Measurements from ENCODE around the gene SPDYE1. TPM values are rescaled to one million over a fixed set of nuclear protein-coding genes. Genes with fewer than 3 reads are reported as not detected.

The SPDYE1 gene
- total RNA-seq, 2 donors from 2014 or later, result 0.17 TPM; not detected in 1

GRCh38 chr7:44046321-44047061, 48.8 kb downstream of the SPDYE1 start:
- DNase-seq (ENCODE audit: low spot score), result no peak
- Histone ChIP-seq H3K9me3 (no peaks in the 10 kb centered on the region), H3K4me1 (replicated peaks) (peaks cover 13% of the 10 kb centered on the region), H3K36me3 (peaks cover 3 to 9% of the 10 kb centered on the region in 2 donors), H3K27me3 (replicated peaks; ENCODE audit: insufficient read depth) (no peaks in the 10 kb centered on the region), H3K27ac (no peak overlapping the region), H3K4me3 (no peak overlapping the region)
- intact Hi-C loops (cut with DNase I), result no loop called here
- TF ChIP-seq CTCF (IDR thresholded peaks at IDR 0.05) (no peak), POLR2AphosphoS5 (IDR thresholded peaks at IDR 0.05) (no peak), POLR2A (IDR thresholded peaks at IDR 0.05) (no peak)
- WGBS, result 81% methylated on average over 8 of the region's 8 CpGs

GRCh38 chr7:44048031-44048795, 50.5 kb downstream of the SPDYE1 start:
- Histone ChIP-seq H3K9me3 (no peaks in the 10 kb centered on the region), H3K36me3 (peaks cover 8 to 9% of the 10 kb centered on the region in 2 donors), H3K4me1 (replicated peaks) (peaks cover 13% of the 10 kb centered on the region), H3K27ac (no peak overlapping the region), H3K27me3 (replicated peaks; ENCODE audit: insufficient read depth) (no peaks in the 10 kb centered on the region), H3K4me3 (no peak overlapping the region)
- intact Hi-C loops (cut with DNase I), result no loop called here
- TF ChIP-seq POLR2A (IDR thresholded peaks at IDR 0.05) (no peak), POLR2AphosphoS5 (IDR thresholded peaks at IDR 0.05) (no peak), CTCF (IDR thresholded peaks at IDR 0.05) (no peak)
- no peak for DNase-seq (ENCODE audit: low spot score)
- WGBS, result 91% methylated on average over 7 of the region's 7 CpGs

- intact Hi-C loops (cut with DNase I), result no loop called here
- H3K4me3 ChIP-seq, result no peak overlapping the region
- TF ChIP-seq POLR2AphosphoS5 (IDR thresholded peaks at IDR 0.05) (no peak), POLR2A (IDR thresholded peaks at IDR 0.05) (no peak), CTCF (IDR thresholded peaks at IDR 0.05) (no peak)
- H3K36me3 ChIP-seq, result peaks cover 8 to 9% of the 10 kb centered on the region in 2 donors
- H3K9me3 ChIP-seq, result no peaks in the 10 kb centered on the region
- peaks cover 7% of the 10 kb centered on the region for H3K4me1 ChIP-seq (replicated peaks)
- WGBS, result 93% methylated on average over 14 of the region's 14 CpGs
- no peaks in the 10 kb centered on the region for H3K27me3 ChIP-seq (replicated peaks; ENCODE audit: insufficient read depth)
- no peak for DNase-seq (ENCODE audit: low spot score)
- no peak overlapping the region for H3K27ac ChIP-seq
Measured at GRCh38 chr7:44050121-44050914, 52.6 kb downstream of the SPDYE1 start.

GRCh38 chr7:44050915-44051560, 53.3 kb downstream of the SPDYE1 start:
- no peaks in the 10 kb centered on the region for H3K9me3 ChIP-seq
- TF ChIP-seq POLR2A (IDR thresholded peaks at IDR 0.05) (no peak), CTCF (IDR thresholded peaks at IDR 0.05) (no peak), POLR2AphosphoS5 (IDR thresholded peaks at IDR 0.05) (no peak)
- H3K4me3 ChIP-seq, result no peak overlapping the region
- intact Hi-C loops (cut with DNase I), result no loop called here
- no peak for DNase-seq (ENCODE audit: low spot score)
- H3K27me3 ChIP-seq (replicated peaks; ENCODE audit: insufficient read depth), result no peaks in the 10 kb centered on the region
- peaks cover under 1% of the 10 kb centered on the region for H3K4me1 ChIP-seq (replicated peaks)
- peaks cover 8 to 9% of the 10 kb centered on the region in 2 donors for H3K36me3 ChIP-seq
- no peak overlapping the region for H3K27ac ChIP-seq
- WGBS, result 78% methylated on average over 8 of the region's 8 CpGs

Measured in prostate gland (tissue), 2 donors.